Measurements from ENCODE around the gene FRMD4A. TPM values are rescaled to one million over a fixed set of nuclear protein-coding genes. Genes with fewer than 3 reads are reported as not detected.

Gene FRMD4A
- total RNA-seq, 2 experiments from 2014 or later: 3.1 to 3.7 TPM

DNA sequence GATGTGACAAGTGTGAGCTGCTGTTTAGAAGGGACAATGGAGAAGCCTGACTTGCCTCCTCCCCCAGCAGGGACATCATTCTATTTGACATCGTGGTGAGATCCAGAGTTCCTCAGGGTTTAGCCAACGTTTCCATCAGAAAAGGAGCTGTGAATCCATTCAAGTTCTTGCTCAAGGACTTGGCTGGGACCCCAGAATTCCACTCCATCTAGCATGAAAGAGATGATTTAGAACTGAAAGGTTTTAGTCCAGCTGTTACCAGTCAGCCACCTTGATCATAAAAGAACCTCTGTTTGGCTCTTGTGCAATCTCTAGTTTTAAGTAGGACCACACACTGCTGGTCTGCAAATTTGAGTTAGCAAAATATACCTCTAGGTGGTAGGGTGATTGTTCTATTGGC lies 337.6 kb downstream of the FRMD4A start:
- peaks cover 8% of the 10 kb centered on the region for H3K4me1 ChIP-seq (ENCODE audit: insufficient read depth, low read length)
- no peaks in the 10 kb centered on the region for H3K27me3 ChIP-seq (ENCODE audit: control insufficient read depth in 1 of 2, insufficient read depth in 2 of 2, low read length in 2 of 2)
- DNase-seq (no peak), ATAC-seq (ENCODE audit: poor library complexity) (no peak)
- H3K27ac Mint-ChIP-seq: no peak overlapping the region
- H3K4me3 Mint-ChIP-seq: no peak overlapping the region
- CTCF ChIA-PET: interaction anchor here (1.3 kb wide), 1 partner anchor 66 kb away, joined by 3 read pairs; no protein-coding TSS in a partner anchor
- H3K4me3 ChIP-seq (ENCODE audit: low read length): no peak overlapping the region
- H3K9me3 Mint-ChIP-seq: no peaks in the 10 kb centered on the region
- POLR2A ChIA-PET: no interaction called here
- H3K36me3 Mint-ChIP-seq (ENCODE audit: low read depth): no peaks in the 10 kb centered on the region
- H3K9me3 ChIP-seq (ENCODE audit: control insufficient read depth in 1 of 2, insufficient read depth in 1 of 2, low read length in 2 of 2): no peaks in the 10 kb centered on the region
- no peak overlapping the region for H3K27ac ChIP-seq (ENCODE audit: low read depth in 1 of 2, low read length in 2 of 2)
- H3K27me3 Mint-ChIP-seq: no peaks in the 10 kb centered on the region
- H3K36me3 ChIP-seq (ENCODE audit: insufficient read depth, low read length): no peaks in the 10 kb centered on the region
- TF ChIP-seq, protein P1, sequence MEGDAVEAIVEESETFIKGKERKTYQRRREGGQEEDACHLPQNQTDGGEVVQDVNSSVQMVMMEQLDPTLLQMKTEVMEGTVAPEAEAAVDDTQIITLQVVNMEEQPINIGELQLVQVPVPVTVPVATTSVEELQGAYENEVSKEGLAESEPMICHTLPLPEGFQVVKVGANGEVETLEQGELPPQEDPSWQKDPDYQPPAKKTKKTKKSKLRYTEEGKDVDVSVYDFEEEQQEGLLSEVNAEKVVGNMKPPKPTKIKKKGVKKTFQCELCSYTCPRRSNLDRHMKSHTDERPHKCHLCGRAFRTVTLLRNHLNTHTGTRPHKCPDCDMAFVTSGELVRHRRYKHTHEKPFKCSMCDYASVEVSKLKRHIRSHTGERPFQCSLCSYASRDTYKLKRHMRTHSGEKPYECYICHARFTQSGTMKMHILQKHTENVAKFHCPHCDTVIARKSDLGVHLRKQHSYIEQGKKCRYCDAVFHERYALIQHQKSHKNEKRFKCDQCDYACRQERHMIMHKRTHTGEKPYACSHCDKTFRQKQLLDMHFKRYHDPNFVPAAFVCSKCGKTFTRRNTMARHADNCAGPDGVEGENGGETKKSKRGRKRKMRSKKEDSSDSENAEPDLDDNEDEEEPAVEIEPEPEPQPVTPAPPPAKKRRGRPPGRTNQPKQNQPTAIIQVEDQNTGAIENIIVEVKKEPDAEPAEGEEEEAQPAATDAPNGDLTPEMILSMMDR (IDR thresholded peaks at IDR 0.05): no peak
- peaks cover 31% of the 10 kb centered on the region for H3K4me1 Mint-ChIP-seq (ENCODE audit: low read depth)
- intact Hi-C loops (cut with DNase I, micrococcal nuclease): no loop called here

DNA sequence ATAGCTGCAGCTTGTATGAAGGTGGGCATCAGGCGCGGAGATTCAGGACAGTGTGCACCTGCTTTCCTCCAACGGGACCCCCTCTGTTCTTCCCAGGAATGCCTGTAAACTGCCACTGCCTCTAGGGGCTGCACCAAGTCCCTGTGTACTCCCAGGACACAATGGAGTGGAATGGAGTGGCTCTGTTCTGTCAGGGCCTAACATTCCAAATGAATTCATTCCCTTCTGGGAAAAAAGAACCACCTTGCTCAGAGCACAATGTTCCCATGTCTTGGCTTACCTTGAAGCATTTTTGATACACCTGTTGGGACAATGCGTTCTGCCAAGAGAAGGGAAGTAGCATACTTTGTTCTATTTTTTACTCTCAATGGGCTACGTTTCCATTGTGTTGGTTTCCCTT lies 339.4 kb downstream of the FRMD4A start:
- H3K27ac Mint-ChIP-seq: no peak overlapping the region
- TF ChIP-seq, protein P1 (IDR thresholded peaks at IDR 0.05): no peak
- no peak overlapping the region for H3K4me3 Mint-ChIP-seq
- no peaks in the 10 kb centered on the region for H3K9me3 ChIP-seq (ENCODE audit: control insufficient read depth in 1 of 2, insufficient read depth in 1 of 2, low read length in 2 of 2)
- H3K4me3 ChIP-seq (ENCODE audit: low read length): no peak overlapping the region
- ATAC-seq (ENCODE audit: poor library complexity): no peak
- H3K36me3 Mint-ChIP-seq (ENCODE audit: low read depth): no peaks in the 10 kb centered on the region
- H3K9me3 Mint-ChIP-seq: no peaks in the 10 kb centered on the region
- H3K4me1 ChIP-seq (ENCODE audit: insufficient read depth, low read length): peaks cover 11% of the 10 kb centered on the region
- H3K4me1 Mint-ChIP-seq (ENCODE audit: low read depth): peaks cover 41% of the 10 kb centered on the region
- H3K36me3 ChIP-seq (ENCODE audit: insufficient read depth, low read length): no peaks in the 10 kb centered on the region
- ChIA-PET POLR2A (no interaction called here), CTCF (no interaction called here)
- H3K27me3 Mint-ChIP-seq: no peaks in the 10 kb centered on the region
- H3K27me3 ChIP-seq (ENCODE audit: control insufficient read depth in 1 of 2, insufficient read depth in 2 of 2, low read length in 2 of 2): no peaks in the 10 kb centered on the region
- DNase-seq: no peak
- H3K27ac ChIP-seq (ENCODE audit: low read depth in 1 of 2, low read length in 2 of 2): no peak overlapping the region
- intact Hi-C loops (cut with DNase I, micrococcal nuclease): no loop called here

DNA sequence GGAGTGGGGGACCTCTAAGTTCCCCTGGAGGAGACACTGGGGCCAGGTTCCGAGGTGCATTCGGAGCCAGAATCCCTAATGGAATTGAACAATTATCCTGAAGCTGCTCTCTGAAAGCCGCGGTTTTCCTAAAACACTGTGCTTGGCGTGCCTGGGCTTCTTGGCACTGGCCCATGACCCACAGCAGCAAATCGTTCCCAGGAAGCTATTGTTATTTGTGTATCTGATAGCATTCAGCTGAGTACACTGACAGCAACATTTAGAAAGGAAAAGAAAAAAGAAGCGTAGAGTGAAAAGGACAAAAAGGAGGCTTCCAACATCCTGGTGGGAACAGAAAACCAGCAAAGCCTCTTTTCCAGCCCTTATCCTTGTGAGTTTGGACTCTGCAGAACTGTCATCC lies 339.8 kb downstream of the FRMD4A start:
- no peak overlapping the region for H3K27ac ChIP-seq (ENCODE audit: low read depth in 1 of 2, low read length in 2 of 2)
- no peaks in the 10 kb centered on the region for H3K9me3 ChIP-seq (ENCODE audit: control insufficient read depth in 1 of 2, insufficient read depth in 1 of 2, low read length in 2 of 2)
- no peaks in the 10 kb centered on the region for H3K27me3 ChIP-seq (ENCODE audit: control insufficient read depth in 1 of 2, insufficient read depth in 2 of 2, low read length in 2 of 2)
- DNase-seq: no peak
- CTCF ChIA-PET: no interaction called here
- intact Hi-C loops (cut with DNase I, micrococcal nuclease): no loop called here
- peaks cover 11% of the 10 kb centered on the region for H3K4me1 ChIP-seq (ENCODE audit: insufficient read depth, low read length)
- Mint-ChIP-seq H3K27me3 (no peaks in the 10 kb centered on the region), H3K36me3 (ENCODE audit: low read depth) (no peaks in the 10 kb centered on the region), H3K27ac (no peak overlapping the region), H3K4me1 (ENCODE audit: low read depth) (peaks cover 41% of the 10 kb centered on the region), H3K9me3 (no peaks in the 10 kb centered on the region), H3K4me3 (no peak overlapping the region)
- TF ChIP-seq, protein P1 (IDR thresholded peaks at IDR 0.05): no peak
- POLR2A ChIA-PET: no interaction called here
- no peak for ATAC-seq (ENCODE audit: poor library complexity)
- no peak overlapping the region for H3K4me3 ChIP-seq (ENCODE audit: low read length)
- no peaks in the 10 kb centered on the region for H3K36me3 ChIP-seq (ENCODE audit: insufficient read depth, low read length)
